SK-N-SH (cell line): ENCODE data around the gene ECSCR. TPM values are rescaled to one million over a fixed set of nuclear protein-coding genes. Genes with fewer than 3 reads are reported as not detected.

Experiments used
- CTCF ChIA-PET: fragments of 300-600, 350-600 bp; formaldehyde crosslinking; extraction: SDS; loops from one replicate; lab custom pipeline; 2021; lab: Yijun Ruan, JAX
- POLR2A ChIA-PET: fragments of 350-600 bp; sonication (Branson Sonifier 250); formaldehyde crosslinking; extraction: SDS; loops from one replicate; lab custom pipeline; 2020; ENCODE audit warnings: antibody characterized with exemption, inconsistent platforms; lab: Yijun Ruan, JAX
- DNase-seq: peaks from one replicate; pipeline ENCODE4 v3.0.0; 2012
- H2AFZ ChIP-seq: fragments of 200-600 bp; sonication (generic); 2 replicates; pipeline ENCODE4 v1.8.1; 2016; ENCODE audit warnings: antibody characterized with exemption, mild to moderate bottlenecking, low read depth
- H3F3A ChIP-seq: fragments of 200-600 bp; sonication (generic); replicated peaks from 2 replicates; pipeline ENCODE3; 2016; ENCODE audit warnings: antibody characterized with exemption, mild to moderate bottlenecking; ENCODE audit not compliant: insufficient read depth
- H3K27ac ChIP-seq, 2 experiments: fragments of 200-500 bp in 1 of 2; fragments of 200-600 bp in 1 of 2; sonication (Bioruptor generic) in 1 of 2; sonication (generic), shearing (Covaris generic) in 1 of 2; 2 replicates each; pipeline versions ENCODE4 v1.5.1 to v1.6.1; 2014 to 2016; ENCODE audit warnings: low read depth in 2 of 2, inconsistent platforms in 1 of 2, low read length in 1 of 2, mild to moderate bottlenecking in 1 of 2, mixed read lengths in 1 of 2
- H3K27me3 ChIP-seq: fragments of 200-600 bp; sonication (generic), shearing (Covaris generic); 2 replicates; pipeline ENCODE4 v1.6.1; 2016; ENCODE audit warnings: mixed run types; ENCODE audit not compliant: insufficient read depth
- H3K36me3 ChIP-seq, 2 experiments: fragments of 200-500 bp in 1 of 2; fragments of 200-600 bp in 1 of 2; sonication (Bioruptor generic) in 1 of 2; sonication (generic) in 1 of 2; replicated peaks in 1 of 2; 2 replicates each; pipeline versions ENCODE3 to v1.5.1; 2014 to 2016; ENCODE audit warnings: low read length in 1 of 2, mild to moderate bottlenecking in 1 of 2; ENCODE audit not compliant: insufficient read depth in 2 of 2, control insufficient read depth in 1 of 2
- H3K4me1 ChIP-seq, 2 experiments: fragments of 200-500 bp in 1 of 2; fragments of 200-600 bp in 1 of 2; sonication (Bioruptor generic) in 1 of 2; sonication (generic), shearing (Covaris generic) in 1 of 2; 2 replicates each; pipeline versions ENCODE4 v1.5.1 to v1.6.1; 2014 to 2016; ENCODE audit warnings: low read depth in 1 of 2, low read length in 1 of 2, mixed run types in 1 of 2; ENCODE audit not compliant: insufficient read depth in 2 of 2, control insufficient read depth in 1 of 2
- H3K4me2 ChIP-seq: fragments of 200-600 bp; sonication (generic), shearing (Covaris generic); 2 replicates; pipeline ENCODE4 v1.6.1; 2017; ENCODE audit warnings: mixed run types
- H3K4me3 ChIP-seq, 2 experiments: fragments of 200-500 bp in 1 of 2; fragments of 200-600 bp in 1 of 2; sonication (Bioruptor generic) in 1 of 2; sonication (generic), shearing (Covaris generic) in 1 of 2; 2 replicates each; pipeline versions ENCODE4 v1.5.1 to v1.8.1; 2014 to 2016; ENCODE audit warnings: low read depth in 2 of 2, inconsistent platforms in 1 of 2, low read length in 1 of 2, mild to moderate bottlenecking in 1 of 2, mixed read lengths in 1 of 2, moderate library complexity in 1 of 2
- H3K79me2 ChIP-seq: fragments of 200-600 bp; sonication (generic); 2 replicates; pipeline ENCODE4 v1.8.1; 2017; ENCODE audit warnings: mild to moderate bottlenecking; ENCODE audit not compliant: insufficient read depth
- H3K9ac ChIP-seq: fragments of 200-600 bp; sonication (generic); 2 replicates; pipeline ENCODE4 v1.6.1; 2017; ENCODE audit warnings: mixed run types
- H3K9me2 ChIP-seq: fragments of 200-600 bp; sonication (generic); 2 replicates; pipeline ENCODE4 v1.6.1; 2017; ENCODE audit warnings: mixed run types
- H3K9me3 ChIP-seq: fragments of 200-600 bp; sonication (generic); 2 replicates; pipeline ENCODE4 v1.6.1; 2017; ENCODE audit warnings: mixed run types, mild to moderate bottlenecking, moderate library complexity
- H4K20me1 ChIP-seq: fragments of 200-600 bp; sonication (generic); 2 replicates; pipeline ENCODE4 v1.6.1; 2017; ENCODE audit warnings: mild to moderate bottlenecking, mixed run types; ENCODE audit not compliant: insufficient read depth
- CTCF ChIP-seq: fragments of 200-600 bp; sonication (generic); IDR thresholded peaks from 2 replicates; pipeline ENCODE4 v1.6.1; 2017; ENCODE audit warnings: antibody characterized with exemption, mild to moderate bottlenecking, moderate library complexity
- ELF1 ChIP-seq: IDR thresholded peaks from 2 replicates; pipeline ENCODE4 v1.4.0; 2012
- EP300 ChIP-seq, 2 experiments: IDR thresholded peaks; 2 replicates each; pipeline versions ENCODE4 v1.4.0 to v1.6.1; 2012; ENCODE audit warnings: borderline replicate concordance in 1 of 2, low read depth in 1 of 2, low read length in 1 of 2
- FOXJ3 ChIP-seq: sonication (generic); formaldehyde crosslinking; IDR thresholded peaks from 2 replicates; pipeline ENCODE4 v1.5.1; 2020; ENCODE audit warnings: mild to moderate bottlenecking, missing genetic modification reagents
- GABPA ChIP-seq: IDR thresholded peaks from 2 replicates; pipeline ENCODE4 v1.4.0; 2012; ENCODE audit warnings: low read depth, mild to moderate bottlenecking
- IRF3 ChIP-seq: fragments of 150-350 bp; IDR thresholded peaks from 2 replicates; pipeline ENCODE4 v1.6.1; 2016; ENCODE audit warnings: mild to moderate bottlenecking, low read depth, low read length
- MXI1 ChIP-seq: IDR thresholded peaks from 2 replicates; pipeline ENCODE4 v1.6.1; 2012; ENCODE audit warnings: mild to moderate bottlenecking, low read depth, low read length, improper control_type of control experiment
- NFIC ChIP-seq: IDR thresholded peaks from 2 replicates; pipeline ENCODE4 v1.4.0; 2012; ENCODE audit warnings: borderline replicate concordance
- POLR2AphosphoS5 ChIP-seq: IDR thresholded peaks from 2 replicates; pipeline ENCODE4 v1.6.1; 2012; ENCODE audit warnings: low read depth, low read length
- RAD21 ChIP-seq: IDR thresholded peaks from 2 replicates; pipeline ENCODE4 v1.6.1; 2012; ENCODE audit warnings: mild to moderate bottlenecking, low read length
- RXRA ChIP-seq: IDR thresholded peaks from 2 replicates; pipeline ENCODE4 v1.4.0; 2012; ENCODE audit warnings: low read depth, mild to moderate bottlenecking, borderline replicate concordance
- SIN3A ChIP-seq: IDR thresholded peaks from 2 replicates; pipeline ENCODE4 v1.6.1; 2012; ENCODE audit warnings: low read depth, mild to moderate bottlenecking, low read length, moderate library complexity, borderline replicate concordance
- SMC3 ChIP-seq: IDR thresholded peaks from 2 replicates; pipeline ENCODE4 v1.6.1; 2012; ENCODE audit warnings: low read depth, low read length, improper control_type of control experiment
- TAF1 ChIP-seq: IDR thresholded peaks from 2 replicates; pipeline ENCODE4 v1.6.1; 2012; ENCODE audit warnings: low read depth, mild to moderate bottlenecking, low read length, moderate library complexity, borderline replicate concordance
- TCF12 ChIP-seq: IDR thresholded peaks from 2 replicates; pipeline ENCODE4 v1.4.0; 2012
- TEAD4 ChIP-seq: IDR thresholded peaks from 2 replicates; pipeline ENCODE4 v1.4.0; 2012; ENCODE audit warnings: mild to moderate bottlenecking, borderline replicate concordance; ENCODE audit not compliant: insufficient read depth
- YY1 ChIP-seq: IDR thresholded peaks from 2 replicates; pipeline ENCODE4 v1.4.0; 2012; ENCODE audit warnings: low read depth, mild to moderate bottlenecking
- ZBTB33 ChIP-seq: IDR thresholded peaks from 2 replicates; pipeline ENCODE4 v1.4.0; 2012; ENCODE audit warnings: low read depth, borderline replicate concordance
- WGBS: methylation state at CpG from one replicate; pipeline ENCODE4 v1.1.6; 2017; ENCODE audit warnings: low lambda C conversion rate; 5-methylcytosine and 5-hydroxymethylcytosine counted together
- polyA plus RNA-seq, 3 experiments: library from polyadenylated mRNA; depleted of rRNA; stranded (reverse); fragments of >200 nt; gene quantifications; 2 replicates each; pipeline ENCODE4 v1.2.3, GENCODE V29; 2012
- TF ChIP-seq, protein P1 (sequence below): fragments of 150-350 bp; IDR thresholded peaks from 2 replicates; pipeline ENCODE4 v1.6.1; 2017; ENCODE audit warnings: antibody characterized with exemption, low read length, low read depth, borderline replicate concordance
- TF ChIP-seq, protein P2 (sequence below): IDR thresholded peaks from 2 replicates; pipeline ENCODE4; 2012
- TF ChIP-seq, protein P3 (sequence below): IDR thresholded peaks from 2 replicates; pipeline ENCODE4 v1.6.1; 2012; ENCODE audit warnings: mild to moderate bottlenecking, low read depth, low read length, moderate library complexity
- TF ChIP-seq, protein P4 (sequence below): IDR thresholded peaks from 2 replicates; pipeline ENCODE4 v1.4.0; 2012; ENCODE audit warnings: low read depth

Gene ECSCR
- polyA plus RNA-seq, 1 of the 3 experiments (the other 2 are of a cell fraction): 10.9 TPM

DNA sequence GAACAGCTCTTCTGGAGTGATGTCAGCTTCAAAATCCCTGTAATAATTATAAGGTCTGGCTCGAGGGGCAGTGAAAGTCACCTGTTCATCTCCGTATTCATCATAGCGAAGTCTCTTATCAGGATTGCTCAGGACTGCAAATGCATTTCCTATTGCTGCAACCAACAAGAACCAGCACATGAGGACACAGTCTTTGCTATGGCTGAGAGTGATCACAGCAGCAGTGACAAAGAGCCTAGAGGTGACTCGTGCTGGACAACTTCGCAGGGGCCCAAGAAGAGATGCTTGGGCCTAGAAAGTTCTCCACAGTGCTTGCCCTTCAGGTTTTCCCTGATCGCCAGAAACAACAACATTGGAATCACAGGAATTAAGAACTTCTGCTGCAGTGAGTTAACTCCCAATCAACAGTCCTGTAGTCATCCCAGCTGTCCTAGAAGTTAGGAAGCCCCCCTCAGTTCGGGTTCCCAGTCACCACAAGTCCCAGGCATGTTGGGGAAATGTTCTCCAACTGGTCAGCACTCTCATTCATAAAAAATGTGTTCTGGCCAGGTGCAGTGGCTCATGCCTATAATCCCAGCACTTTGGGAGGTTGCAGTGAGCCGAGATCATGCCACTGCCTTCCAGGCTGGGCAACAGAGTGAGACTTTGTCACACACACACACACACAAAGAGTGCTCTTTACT, 36.2 kb downstream of the ECSCR start:
- H3F3A ChIP-seq: peaks cover 24% of the 10 kb centered on the region
- H3K4me2 ChIP-seq: no peak overlapping the region
- CTCF ChIA-PET: interaction anchor here (0.6 to 9.7 kb wide), 2 partner anchors 88 to 206 kb away, joined by 3 to 324 read pairs; no protein-coding TSS in a partner anchor
- peak overlapping the region; percentile 5 to 72; a peak in 3 of 4 replicates for H3K27ac ChIP-seq
- H3K4me3 ChIP-seq: no peak overlapping the region
- peaks cover 8 to 9% of the 10 kb centered on the region in 2 experiments; a peak in 3 of 4 replicates for H3K4me1 ChIP-seq
- no peak for DNase-seq
- no peaks in the 10 kb centered on the region for H3K79me2 ChIP-seq
- POLR2A ChIA-PET: no interaction called here
- no peaks in the 10 kb centered on the region for H3K9me3 ChIP-seq
- H3K9me2 ChIP-seq: no peaks in the 10 kb centered on the region
- 83% methylated on average over 7 of the region's 8 CpGs for WGBS
- peak overlapping the region; percentile 31; the same call in 1 of the 2 replicates for H3K9ac ChIP-seq
- no peaks in the 10 kb centered on the region for H4K20me1 ChIP-seq
- no peak overlapping the region; the same call in 1 of the 2 replicates for H2AFZ ChIP-seq
- peaks cover 17 to 37% of the 10 kb centered on the region in 2 experiments for H3K36me3 ChIP-seq
- H3K27me3 ChIP-seq: no peaks in the 10 kb centered on the region
- no peak for TF ChIP-seq RAD21
- TF ChIP-seq, protein P1, sequence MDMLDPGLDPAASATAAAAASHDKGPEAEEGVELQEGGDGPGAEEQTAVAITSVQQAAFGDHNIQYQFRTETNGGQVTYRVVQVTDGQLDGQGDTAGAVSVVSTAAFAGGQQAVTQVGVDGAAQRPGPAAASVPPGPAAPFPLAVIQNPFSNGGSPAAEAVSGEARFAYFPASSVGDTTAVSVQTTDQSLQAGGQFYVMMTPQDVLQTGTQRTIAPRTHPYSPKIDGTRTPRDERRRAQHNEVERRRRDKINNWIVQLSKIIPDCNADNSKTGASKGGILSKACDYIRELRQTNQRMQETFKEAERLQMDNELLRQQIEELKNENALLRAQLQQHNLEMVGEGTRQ: no peak
- TF ChIP-seq CTCF: no peak
- TF ChIP-seq, protein P2, sequence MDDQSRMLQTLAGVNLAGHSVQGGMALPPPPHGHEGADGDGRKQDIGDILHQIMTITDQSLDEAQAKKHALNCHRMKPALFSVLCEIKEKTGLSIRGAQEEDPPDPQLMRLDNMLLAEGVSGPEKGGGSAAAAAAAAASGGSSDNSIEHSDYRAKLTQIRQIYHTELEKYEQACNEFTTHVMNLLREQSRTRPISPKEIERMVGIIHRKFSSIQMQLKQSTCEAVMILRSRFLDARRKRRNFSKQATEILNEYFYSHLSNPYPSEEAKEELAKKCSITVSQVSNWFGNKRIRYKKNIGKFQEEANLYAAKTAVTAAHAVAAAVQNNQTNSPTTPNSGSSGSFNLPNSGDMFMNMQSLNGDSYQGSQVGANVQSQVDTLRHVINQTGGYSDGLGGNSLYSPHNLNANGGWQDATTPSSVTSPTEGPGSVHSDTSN: no peak
- TF ChIP-seq RXRA: no peak
- TF ChIP-seq ELF1: no peak
- peak; percentile 42; the same call in 1 of the 2 replicates for TF ChIP-seq TCF12
- TF ChIP-seq POLR2AphosphoS5: no peak
- no peak for TF ChIP-seq TEAD4
- TF ChIP-seq SMC3: no peak
- no peak for TF ChIP-seq EP300 (IDR thresholded peaks at IDR 0.05; ENCODE audit: borderline replicate concordance in 1 of 2, low read depth in 1 of 2, low read length in 1 of 2)
- no peak for TF ChIP-seq ZBTB33
- no peak for TF ChIP-seq SIN3A
- TF ChIP-seq, protein P3, sequence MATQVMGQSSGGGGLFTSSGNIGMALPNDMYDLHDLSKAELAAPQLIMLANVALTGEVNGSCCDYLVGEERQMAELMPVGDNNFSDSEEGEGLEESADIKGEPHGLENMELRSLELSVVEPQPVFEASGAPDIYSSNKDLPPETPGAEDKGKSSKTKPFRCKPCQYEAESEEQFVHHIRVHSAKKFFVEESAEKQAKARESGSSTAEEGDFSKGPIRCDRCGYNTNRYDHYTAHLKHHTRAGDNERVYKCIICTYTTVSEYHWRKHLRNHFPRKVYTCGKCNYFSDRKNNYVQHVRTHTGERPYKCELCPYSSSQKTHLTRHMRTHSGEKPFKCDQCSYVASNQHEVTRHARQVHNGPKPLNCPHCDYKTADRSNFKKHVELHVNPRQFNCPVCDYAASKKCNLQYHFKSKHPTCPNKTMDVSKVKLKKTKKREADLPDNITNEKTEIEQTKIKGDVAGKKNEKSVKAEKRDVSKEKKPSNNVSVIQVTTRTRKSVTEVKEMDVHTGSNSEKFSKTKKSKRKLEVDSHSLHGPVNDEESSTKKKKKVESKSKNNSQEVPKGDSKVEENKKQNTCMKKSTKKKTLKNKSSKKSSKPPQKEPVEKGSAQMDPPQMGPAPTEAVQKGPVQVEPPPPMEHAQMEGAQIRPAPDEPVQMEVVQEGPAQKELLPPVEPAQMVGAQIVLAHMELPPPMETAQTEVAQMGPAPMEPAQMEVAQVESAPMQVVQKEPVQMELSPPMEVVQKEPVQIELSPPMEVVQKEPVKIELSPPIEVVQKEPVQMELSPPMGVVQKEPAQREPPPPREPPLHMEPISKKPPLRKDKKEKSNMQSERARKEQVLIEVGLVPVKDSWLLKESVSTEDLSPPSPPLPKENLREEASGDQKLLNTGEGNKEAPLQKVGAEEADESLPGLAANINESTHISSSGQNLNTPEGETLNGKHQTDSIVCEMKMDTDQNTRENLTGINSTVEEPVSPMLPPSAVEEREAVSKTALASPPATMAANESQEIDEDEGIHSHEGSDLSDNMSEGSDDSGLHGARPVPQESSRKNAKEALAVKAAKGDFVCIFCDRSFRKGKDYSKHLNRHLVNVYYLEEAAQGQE: no peak
- peak; percentile 21; the same call in 1 of the 2 replicates for TF ChIP-seq NFIC
- TF ChIP-seq IRF3: no peak
- TF ChIP-seq MXI1: no peak
- no peak for TF ChIP-seq TAF1
- TF ChIP-seq, protein P4, sequence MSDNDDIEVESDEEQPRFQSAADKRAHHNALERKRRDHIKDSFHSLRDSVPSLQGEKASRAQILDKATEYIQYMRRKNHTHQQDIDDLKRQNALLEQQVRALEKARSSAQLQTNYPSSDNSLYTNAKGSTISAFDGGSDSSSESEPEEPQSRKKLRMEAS: peak; percentile 33; the same call in 1 of the 2 replicates
- no peak for TF ChIP-seq FOXJ3
- no peak for TF ChIP-seq GABPA
- TF ChIP-seq YY1: no peak
